Stomach smooth muscle (tissue), 2 donors: ENCODE results near the gene LMO7.

Experiments
- H3K27ac ChIP-seq: one replicate; pipeline ENCODE4 v1.7.0; 2013; ENCODE audit warnings: mild to moderate bottlenecking, low read length, inconsistent platforms
- H3K27me3 ChIP-seq, 2 donors: one replicate each; pipeline ENCODE4 v1.7.0; 2013; ENCODE audit warnings: low read length in 2 of 2; ENCODE audit not compliant: insufficient read depth in 2 of 2, control insufficient read depth in 1 of 2
- H3K36me3 ChIP-seq, 2 donors: one replicate each; pipeline ENCODE4 v1.7.0; 2013; ENCODE audit warnings: low read length in 2 of 2; ENCODE audit not compliant: control insufficient read depth in 2 of 2, insufficient read depth in 2 of 2
- H3K4me1 ChIP-seq: one replicate; pipeline ENCODE4 v1.7.0; 2013; ENCODE audit warnings: low read length; ENCODE audit not compliant: control insufficient read depth, insufficient read depth
- H3K4me3 ChIP-seq, 2 donors: one replicate each; pipeline ENCODE4 v1.7.0; 2013; ENCODE audit warnings: low read length in 2 of 2
- H3K9ac ChIP-seq, 2 donors: one replicate each; pipeline ENCODE4 v1.7.0; 2013; ENCODE audit warnings: low read length in 2 of 2, mild to moderate bottlenecking in 1 of 2
- H3K9me3 ChIP-seq, 2 donors: one replicate each; pipeline ENCODE4 v1.7.0; 2013; ENCODE audit warnings: low read length in 2 of 2; ENCODE audit not compliant: control insufficient read depth in 2 of 2
- donor health status: healthy.
- donor health status: Pancreatic carcinoma.

Gene LMO7

DNA sequence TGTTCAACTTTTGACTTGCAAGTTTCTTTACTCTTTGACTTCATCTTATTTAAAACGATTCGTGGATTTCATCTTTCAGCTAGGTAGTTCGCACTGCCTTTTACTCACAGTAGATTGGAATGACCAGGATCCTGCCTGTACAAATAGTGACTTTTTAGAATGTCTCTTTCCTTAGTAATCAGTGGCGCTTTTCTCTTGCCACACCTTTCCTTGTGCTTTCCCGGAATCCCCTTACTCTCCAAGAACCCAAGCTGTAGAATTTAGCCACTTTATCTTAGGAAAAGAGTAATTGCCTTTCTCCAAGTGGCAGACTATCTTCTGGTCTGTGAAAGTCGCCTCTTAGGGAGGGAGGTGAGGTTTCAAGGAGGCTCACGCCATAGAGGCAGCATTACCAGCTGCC, 123.4 kb downstream of the LMO7 start:
- Histone ChIP-seq H3K27ac (no peak overlapping the region), H3K27me3 (no peaks in the 10 kb centered on the region), H3K36me3 (no peaks in the 10 kb centered on the region), H3K4me3 (no peak overlapping the region), H3K9ac (no peak overlapping the region), H3K9me3 (no peaks in the 10 kb centered on the region), H3K4me1 (peaks cover 5% of the 10 kb centered on the region)

DNA sequence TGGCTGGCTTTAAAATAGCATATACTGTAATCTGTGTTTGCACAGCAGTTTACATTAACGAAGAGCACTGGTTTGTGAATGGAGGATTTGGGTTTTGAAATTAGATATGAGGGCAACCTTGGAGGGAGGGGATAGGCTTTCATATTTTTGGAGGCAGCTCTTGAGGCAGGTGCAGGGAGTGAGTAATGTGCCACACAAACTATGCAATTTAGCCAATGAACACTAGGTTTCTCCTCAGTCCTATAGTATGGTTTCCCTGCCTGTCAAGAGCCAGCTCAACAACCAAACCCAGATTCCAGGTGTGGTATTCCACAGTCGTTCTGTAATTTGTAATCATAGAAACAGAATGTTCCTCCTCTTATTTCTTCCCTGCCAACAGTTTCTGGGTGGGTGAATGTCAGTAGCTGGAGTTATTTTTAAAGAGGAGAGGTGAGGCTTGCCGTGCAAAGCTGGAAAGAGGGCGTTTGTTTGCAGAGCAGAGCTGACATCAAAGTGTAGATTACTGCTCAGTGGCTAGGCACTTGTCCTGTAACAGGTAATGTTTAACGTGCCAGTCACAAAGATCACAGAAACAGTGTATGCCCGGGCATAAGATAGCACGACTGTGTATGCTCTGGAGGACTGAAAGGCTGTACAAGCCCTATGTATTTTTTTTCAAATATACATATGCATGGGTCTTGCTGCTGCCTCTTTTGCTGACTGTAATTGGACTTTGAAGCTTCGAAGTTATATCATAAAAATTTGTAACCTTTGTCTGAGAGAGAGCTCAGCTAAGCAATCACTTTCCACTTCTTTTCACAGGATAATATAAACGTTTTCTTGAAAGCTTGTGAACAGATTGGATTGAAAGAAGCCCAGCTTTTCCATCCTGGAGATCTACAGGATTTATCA, 124.2 kb downstream of the LMO7 start:
- H3K36me3 ChIP-seq: no peaks in the 10 kb centered on the region

DNA sequence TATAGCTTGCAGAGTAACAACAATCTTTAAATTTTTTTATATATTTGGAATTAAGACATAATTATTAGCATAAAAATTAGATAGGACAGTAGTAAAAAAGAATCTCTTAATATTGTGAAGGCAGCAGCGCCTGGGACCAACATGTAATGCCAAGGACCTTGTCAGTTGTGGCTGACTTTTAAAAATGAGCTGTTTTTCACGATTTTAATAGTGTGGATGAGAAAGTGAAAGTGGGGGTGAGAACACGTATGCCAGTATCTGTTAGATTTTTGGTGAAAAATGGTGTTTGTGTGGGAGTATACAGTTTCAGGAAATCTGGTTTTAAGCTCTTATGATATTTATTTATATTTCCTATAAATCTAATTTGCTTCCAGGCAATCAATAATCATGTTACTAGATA, 125.2 kb downstream of the LMO7 start:
- H3K9me3 ChIP-seq: no peaks in the 10 kb centered on the region
- no peaks in the 10 kb centered on the region for H3K27me3 ChIP-seq
- H3K27ac ChIP-seq: no peak overlapping the region
- H3K9ac ChIP-seq: peak overlapping the region in 1 of 2 donors; percentile 29
- peak overlapping the region in 1 of 2 donors; percentile 58 for H3K4me3 ChIP-seq
- H3K36me3 ChIP-seq: no peaks in the 10 kb centered on the region
- H3K4me1 ChIP-seq: peaks cover 5% of the 10 kb centered on the region

More for the DNA sequence above, 124.2 kb downstream of the LMO7 start:
- no peaks in the 10 kb centered on the region for H3K27me3 ChIP-seq
- H3K4me1 ChIP-seq: peaks cover 5% of the 10 kb centered on the region
- no peak overlapping the region for H3K9ac ChIP-seq
- no peak overlapping the region for H3K27ac ChIP-seq
- peak overlapping the region; percentile 4 to 30 for H3K4me3 ChIP-seq
- no peaks in the 10 kb centered on the region for H3K9me3 ChIP-seq

DNA sequence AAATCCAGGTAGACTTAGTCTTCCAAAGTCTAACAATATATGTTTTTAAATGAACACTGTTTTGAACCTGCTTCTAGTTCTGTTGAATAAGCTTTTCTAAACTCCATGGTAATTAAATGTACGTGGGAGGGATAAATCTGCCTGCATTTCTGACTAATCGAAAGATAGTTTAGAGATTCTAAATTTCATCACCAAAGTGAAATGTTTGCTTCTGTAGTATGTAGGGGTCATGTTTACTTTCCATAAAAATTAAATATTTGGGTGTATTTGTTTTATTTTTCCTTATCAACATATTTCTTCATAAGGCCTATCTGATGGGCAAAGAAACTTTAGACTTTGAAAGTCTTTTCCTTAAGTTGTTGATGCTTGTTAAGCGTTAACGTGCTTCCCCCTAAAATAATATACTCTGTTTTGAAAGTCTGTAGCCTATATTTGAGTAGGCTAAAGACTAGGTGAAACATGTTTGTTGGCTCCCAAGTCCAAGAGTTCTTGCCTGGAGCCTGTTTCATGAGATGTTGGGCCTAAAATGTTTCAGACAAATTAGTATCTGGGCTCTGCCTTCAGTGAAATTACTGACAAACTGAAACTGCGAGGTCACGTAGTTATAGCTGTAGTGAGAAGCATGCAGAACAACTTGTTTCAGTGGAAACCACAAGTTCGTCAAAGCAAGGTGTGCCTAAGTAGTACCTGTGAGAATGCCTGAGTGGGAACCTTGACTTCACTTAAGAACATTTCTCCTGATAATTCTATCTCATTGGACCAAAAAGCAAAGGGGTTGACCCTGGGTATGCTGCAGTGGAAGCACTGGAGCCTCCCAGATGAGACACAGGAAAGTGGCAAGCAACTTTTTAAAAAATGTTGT, 126.2 kb downstream of the LMO7 start:
- H3K4me3 ChIP-seq: peak overlapping the region; percentile 33 to 58

DNA sequence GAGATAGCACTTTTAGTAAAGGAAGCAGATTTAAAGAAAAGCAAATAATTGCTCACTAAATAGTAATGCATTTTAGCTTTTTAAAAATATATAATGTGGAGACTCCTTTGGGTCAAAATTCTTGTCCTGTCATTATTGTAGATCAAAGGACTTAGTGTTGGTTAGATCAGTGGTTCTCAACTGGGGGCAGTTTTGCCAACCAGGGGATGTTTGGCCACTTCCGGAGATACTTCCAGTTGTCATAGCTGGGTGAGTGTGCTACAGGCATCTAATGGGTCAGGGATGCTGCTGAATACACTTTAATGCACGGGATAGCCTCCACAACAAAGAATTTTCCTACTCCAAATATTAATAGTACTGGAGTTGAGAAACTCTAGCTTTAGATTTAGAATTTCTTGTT, 126.8 kb downstream of the LMO7 start:
- Histone ChIP-seq H3K4me3 (peak overlapping the region in 1 of 2 donors; percentile 9), H3K9me3 (no peaks in the 10 kb centered on the region), H3K4me1 (peaks cover 5% of the 10 kb centered on the region), H3K36me3 (no peaks in the 10 kb centered on the region), H3K27ac (no peak overlapping the region), H3K9ac (no peak overlapping the region), H3K27me3 (no peaks in the 10 kb centered on the region)

More for the DNA sequence above, 126.2 kb downstream of the LMO7 start:
- H3K9ac ChIP-seq: peak overlapping the region in 1 of 2 donors; percentile 14
- no peaks in the 10 kb centered on the region for H3K9me3 ChIP-seq
- H3K36me3 ChIP-seq: no peaks in the 10 kb centered on the region
- no peak overlapping the region for H3K27ac ChIP-seq
- H3K4me1 ChIP-seq: peaks cover 5% of the 10 kb centered on the region
- H3K27me3 ChIP-seq: no peaks in the 10 kb centered on the region

DNA sequence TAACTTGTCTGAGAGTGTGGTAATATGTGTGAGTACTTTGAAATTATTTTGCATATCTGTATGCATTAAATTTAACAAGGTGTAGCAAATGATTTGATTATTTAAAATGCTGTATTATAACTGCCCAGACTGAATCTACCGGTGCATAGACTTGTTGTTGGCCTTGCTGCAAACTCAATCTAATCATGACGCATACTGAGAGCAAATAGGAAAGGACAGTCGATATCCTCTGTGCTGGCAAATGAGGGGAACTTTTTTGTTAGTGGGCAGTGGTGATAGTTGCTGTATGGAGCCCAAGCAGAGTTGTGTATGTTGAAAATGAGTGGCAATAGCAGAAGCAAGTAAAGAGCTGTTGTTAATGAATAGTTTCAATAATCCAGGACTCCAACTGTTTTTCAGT, 127.4 kb downstream of the LMO7 start:
- Histone ChIP-seq H3K27me3 (no peaks in the 10 kb centered on the region), H3K9me3 (no peaks in the 10 kb centered on the region), H3K9ac (no peak overlapping the region), H3K27ac (no peak overlapping the region), H3K4me3 (no peak overlapping the region), H3K36me3 (no peaks in the 10 kb centered on the region), H3K4me1 (peaks cover 5% of the 10 kb centered on the region)

DNA sequence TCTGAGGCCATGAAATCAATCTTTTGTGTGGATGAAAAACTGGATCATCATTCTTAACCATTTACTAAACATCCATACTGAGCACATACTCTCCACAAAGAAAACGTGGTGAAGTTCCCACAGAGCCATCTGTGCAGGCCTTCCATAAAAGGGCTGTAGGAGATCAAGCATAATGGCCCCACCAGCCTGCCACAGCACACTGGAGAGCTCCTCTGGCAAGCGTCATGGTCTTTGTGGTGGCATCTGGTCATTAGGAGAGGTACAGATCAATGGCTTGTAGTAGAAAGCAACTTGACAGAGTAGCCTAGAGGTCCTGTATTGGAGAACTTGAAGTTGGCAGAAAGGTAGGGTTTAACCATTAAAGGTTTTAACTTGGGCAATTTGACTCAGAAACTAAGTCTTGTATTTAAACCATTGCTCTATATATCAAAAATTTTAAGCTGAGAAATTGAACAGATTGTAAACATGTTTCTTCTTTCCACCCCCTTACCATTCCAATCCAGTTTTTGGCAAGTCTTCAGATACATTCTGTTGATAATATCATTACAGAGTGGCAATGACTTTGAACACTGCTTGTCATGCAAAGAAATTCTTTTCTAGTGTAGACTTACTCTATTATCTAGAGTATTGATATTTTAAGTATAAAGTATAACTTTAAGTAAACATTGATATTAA, 128.3 kb downstream of the LMO7 start:
- Histone ChIP-seq H3K27ac (no peak overlapping the region), H3K4me1 (peaks cover 5% of the 10 kb centered on the region), H3K27me3 (no peaks in the 10 kb centered on the region), H3K36me3 (no peaks in the 10 kb centered on the region), H3K9ac (no peak overlapping the region), H3K4me3 (no peak overlapping the region), H3K9me3 (no peaks in the 10 kb centered on the region)

DNA sequence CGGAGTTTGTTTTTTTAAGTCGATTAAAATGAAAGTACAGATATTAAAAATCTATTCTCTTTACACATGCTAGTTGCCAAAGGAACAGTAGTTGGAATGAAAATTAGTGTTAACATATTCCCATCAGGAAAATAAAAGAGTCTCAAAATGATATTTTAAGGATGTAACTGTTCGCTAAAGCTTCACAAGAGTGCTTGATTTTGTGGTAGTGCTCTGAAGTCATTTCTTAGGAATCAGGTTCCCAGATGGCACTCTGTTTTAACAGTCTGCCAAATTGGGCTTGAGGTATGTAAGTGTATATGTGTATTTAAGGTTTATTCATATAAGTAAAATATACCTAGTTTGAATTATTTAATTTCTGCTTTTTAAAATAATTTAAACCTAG, 128.8 kb downstream of the LMO7 start:
- peaks cover 5% of the 10 kb centered on the region for H3K4me1 ChIP-seq
- H3K27ac ChIP-seq: no peak overlapping the region
- no peak overlapping the region for H3K4me3 ChIP-seq
- no peaks in the 10 kb centered on the region for H3K36me3 ChIP-seq
- H3K9me3 ChIP-seq: no peaks in the 10 kb centered on the region
- no peaks in the 10 kb centered on the region for H3K27me3 ChIP-seq
- no peak overlapping the region for H3K9ac ChIP-seq

DNA sequence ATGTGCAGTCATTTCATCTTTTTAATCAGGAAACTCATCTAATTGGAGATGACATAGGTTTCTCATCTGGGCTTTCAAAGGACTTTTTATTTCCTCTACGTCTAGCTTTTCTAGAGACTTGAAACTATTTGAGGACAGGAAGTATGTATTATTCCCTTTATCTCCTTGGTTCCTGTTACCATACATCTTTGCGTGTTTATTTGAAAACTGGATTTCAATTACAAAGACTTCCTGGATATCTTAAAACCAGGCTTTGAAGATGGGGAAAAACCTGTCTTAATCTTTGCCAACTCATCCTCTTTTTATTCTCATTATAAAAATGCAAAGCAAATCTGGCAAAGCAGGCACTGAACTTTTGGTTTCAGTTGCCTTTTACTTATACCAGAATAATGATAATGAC, 130.5 kb downstream of the LMO7 start:
- no peaks in the 10 kb centered on the region for H3K9me3 ChIP-seq
- no peaks in the 10 kb centered on the region for H3K27me3 ChIP-seq
- H3K36me3 ChIP-seq: no peaks in the 10 kb centered on the region
- no peaks in the 10 kb centered on the region for H3K4me1 ChIP-seq
- no peak overlapping the region for H3K9ac ChIP-seq
- H3K4me3 ChIP-seq: no peak overlapping the region
- H3K27ac ChIP-seq: no peak overlapping the region

DNA sequence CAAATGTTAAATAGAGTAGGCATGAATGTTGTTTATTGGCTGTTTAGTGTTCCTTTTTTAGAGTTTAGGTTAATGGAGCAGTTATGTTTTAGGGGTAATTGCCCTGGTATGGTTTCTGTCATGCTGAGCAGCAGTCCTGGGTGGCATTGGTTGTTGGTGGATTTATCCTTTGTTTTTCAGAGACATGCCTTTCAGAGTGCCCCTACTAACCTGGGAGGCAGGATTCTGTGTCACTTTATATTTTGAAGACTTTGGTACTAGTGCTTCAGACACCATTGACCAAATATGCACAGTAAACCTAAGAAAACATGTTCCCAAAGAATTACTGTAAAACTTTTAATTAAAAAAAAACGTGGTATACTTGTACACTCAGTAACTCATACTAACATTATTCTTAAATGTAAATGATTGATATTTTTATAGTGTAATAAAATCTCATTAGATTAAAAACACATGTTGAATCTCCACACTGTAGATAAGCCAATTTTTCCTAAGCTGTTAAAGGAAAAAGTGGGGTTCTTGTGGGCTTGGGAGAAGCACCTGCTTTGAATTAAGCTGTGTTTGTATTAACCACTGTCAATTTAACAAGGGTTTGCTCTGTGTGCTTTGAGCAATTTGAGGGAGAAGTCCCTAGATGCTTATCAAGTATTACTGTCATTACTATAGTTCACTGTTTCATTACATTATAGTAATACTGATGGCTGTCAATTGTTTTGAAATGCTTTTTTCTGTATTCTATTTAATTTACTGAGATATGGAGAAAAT, 133.2 kb downstream of the LMO7 start:
- Histone ChIP-seq H3K27ac (no peak overlapping the region), H3K36me3 (no peaks in the 10 kb centered on the region), H3K27me3 (no peaks in the 10 kb centered on the region), H3K9me3 (no peaks in the 10 kb centered on the region), H3K4me1 (no peaks in the 10 kb centered on the region), H3K9ac (no peak overlapping the region), H3K4me3 (no peak overlapping the region)
